Activated T-cell treated with anti-CD3 and anti-CD28 coated beads, Interleukin-2, amount 50 U/mL, for 1 hour (primary cell): Measurements from ENCODE around the gene CASQ1.

Source experiments
- DNase-seq: peaks from one replicate; pipeline ENCODE4 v3.0.0-alpha.2; 2020

CASQ1 gene

GRCh38 chr1:160206421-160207117 lies 16.2 kb downstream of the CASQ1 start:
- no peak for DNase-seq

GRCh38 chr1:160207118-160207650 lies 16.8 kb downstream of the CASQ1 start:
- DNase-seq: no peak

DNA sequence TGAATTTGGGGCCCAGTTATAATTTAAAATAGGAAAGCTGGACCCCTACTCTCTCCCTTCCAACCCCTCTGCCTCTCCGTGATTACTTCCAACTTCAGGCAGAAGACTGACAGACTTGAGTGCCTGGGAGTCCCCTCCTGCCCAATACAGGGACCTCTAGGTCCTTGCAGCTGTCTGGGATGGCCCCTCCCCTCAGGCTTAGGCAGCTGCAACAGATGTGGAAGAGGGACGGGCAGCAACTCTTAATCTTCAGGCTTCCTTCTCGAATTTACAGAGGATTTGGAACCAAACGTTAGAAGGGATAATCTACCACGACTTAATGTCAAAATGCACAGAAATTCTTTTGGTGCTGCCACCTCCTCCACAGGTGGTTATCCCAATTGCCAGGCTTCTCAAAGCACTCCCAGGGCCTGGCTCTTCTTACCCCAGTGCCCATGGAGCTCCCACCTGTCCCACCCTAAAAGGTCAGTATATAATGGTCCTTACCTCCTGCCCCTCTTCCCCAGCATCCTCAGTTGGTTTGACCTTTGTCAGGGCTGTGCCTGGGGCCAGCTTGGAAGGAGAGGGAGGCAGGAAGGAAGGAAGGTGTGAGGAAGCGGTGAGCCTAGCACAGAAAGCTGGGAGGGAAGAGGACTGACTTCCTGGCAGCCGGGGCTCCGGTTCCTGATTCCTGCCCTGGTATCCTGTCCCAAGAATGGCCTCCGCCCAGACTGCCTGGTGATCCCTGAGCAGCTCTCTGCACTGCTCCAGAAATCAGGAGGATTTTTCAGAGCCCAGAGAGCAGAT lies 17.6 kb downstream of the CASQ1 start:
- no peak for DNase-seq

DNA sequence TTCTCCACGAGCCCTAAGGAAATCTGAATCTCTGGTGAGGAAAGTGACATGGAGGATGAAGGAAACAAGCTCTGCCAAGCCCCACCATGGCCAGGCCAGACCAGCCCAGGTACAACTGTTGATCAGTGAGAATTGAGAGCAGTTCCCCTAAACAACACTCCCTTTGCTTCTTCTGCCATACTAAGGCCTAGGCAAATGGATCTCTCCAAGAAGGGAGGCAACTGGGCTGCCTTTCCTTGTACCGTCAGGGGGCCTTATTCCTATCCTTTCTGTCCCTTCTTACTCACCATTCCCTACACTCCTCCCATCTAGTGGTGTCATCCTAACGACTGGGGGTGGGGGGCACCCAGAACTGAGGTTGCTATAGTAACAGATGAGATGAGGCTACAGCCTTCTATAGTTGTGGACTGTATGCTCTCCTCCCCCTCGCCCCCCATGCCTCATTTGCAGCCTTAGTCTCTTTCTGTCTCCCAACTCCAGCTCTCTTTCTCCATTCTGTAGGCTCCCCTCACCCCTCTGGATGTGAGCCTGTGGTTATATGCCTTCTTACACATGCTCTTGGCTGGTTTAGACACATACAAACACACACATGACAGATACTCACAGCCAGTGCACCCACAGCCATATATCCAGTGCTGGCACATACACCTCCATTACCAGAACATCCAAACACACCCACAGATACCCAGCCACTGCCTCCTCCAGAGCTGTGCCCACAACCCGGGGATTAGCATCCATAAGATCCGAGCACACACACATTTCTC lies 18.4 kb downstream of the CASQ1 start:
- no peak for DNase-seq

DNA sequence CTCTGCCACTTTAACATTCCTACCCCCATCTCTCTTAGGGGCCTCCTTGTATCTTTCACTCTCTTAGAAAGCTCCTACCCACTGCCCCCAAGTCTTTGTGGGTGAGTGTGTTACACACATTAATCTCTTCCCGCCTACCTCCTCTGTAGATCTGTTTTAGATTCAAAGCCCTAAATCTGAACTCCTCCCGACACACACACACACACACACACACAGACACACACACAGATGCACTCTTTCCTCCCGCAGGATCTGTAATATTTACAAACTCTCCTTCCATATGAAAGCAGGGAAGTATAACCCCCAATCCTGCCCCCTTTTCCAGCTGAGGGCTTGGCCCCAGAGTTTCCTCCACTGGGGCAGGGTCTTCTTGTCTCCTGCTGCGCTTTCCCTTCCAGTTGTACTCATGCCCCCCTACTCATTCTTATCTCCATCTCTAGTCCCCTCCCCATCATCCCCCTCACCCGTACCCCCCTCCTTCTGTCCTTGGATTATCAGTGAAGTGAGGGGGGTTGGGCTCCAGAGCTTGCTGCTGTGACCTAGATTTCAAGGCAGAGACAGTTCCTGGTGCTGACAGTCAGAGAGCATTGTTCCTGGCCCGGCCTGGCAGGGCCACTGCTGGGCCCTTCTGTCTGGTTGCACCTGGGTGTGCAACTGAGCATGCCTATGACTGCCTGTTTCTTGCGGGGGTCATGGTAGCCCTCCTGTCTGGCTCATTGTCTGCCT lies 19.1 kb downstream of the CASQ1 start:
- no peak for DNase-seq

GRCh38 chr1:160210561-160210960 lies 20.2 kb downstream of the CASQ1 start:
- no peak for DNase-seq

GRCh38 chr1:160211046-160211790 lies 20.8 kb downstream of the CASQ1 start:
- no peak for DNase-seq

GRCh38 chr1:160214481-160215140 lies 24.2 kb downstream of the CASQ1 start:
- no peak for DNase-seq

GRCh38 chr1:160216301-160216700 lies 25.9 kb downstream of the CASQ1 start:
- no peak for DNase-seq

GRCh38 chr1:160217481-160218051 lies 27.2 kb downstream of the CASQ1 start:
- no peak for DNase-seq

DNA sequence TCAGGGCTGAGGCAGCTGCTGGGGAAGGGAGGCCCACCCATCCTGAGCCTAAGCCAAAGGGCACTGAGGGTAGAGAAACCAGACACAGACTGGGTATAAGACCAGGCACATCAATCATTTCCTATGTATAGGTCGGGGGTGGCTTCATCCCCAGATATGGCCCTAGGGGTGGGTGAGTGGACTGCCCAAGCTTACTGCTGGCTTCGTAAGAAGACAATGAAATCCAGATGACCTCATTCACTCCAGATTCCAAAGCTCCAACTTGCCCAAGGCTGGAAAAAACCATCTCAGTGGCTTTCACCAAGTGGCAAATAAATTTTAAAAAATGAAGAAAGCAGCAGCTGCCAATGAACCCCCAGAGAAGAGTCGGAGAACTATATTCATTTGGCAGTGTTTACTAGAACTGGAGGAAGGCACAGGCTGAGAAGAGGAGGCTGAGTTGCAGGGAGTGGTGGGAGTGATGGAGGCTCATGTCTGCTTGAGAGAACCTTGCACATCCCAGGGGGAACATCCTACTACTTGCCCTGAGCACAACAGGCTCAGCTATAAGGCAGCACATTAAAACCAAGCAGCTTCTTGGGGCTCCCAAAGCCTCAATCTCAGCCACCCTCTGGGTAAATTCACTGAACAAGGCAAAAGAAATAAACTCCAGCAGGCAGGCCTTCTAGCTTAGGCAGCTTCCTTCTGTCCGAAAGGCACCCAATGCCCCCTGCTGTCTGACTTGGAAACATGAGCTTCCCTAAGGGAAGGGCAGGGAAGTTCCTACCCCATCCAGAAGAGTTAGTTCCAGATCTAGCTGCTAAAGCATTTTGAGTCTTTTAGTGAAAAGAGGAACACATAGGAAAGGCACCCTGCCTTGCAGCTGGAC lies 28.9 kb downstream of the CASQ1 start:
- DNase-seq: no peak

DNA sequence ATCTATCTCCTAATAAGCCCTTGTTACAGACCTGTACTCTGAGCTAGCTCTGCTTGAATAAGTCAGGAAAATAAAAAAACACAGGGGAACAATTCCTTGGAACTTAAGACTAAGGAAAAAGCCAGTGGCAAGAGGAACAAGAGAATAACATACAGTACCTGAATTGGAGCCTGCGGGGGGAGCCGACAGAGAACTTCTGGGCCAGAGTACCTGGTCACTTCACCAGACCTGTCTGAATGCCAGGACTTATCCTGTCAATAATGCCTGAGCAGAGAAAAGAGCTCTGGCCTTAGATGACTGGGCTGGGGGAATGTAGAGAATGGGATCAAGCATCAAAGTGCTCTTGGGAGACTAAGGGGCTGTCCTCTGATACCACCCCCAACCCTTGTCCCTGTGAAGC lies 29.9 kb downstream of the CASQ1 start:
- no peak for DNase-seq

DNA sequence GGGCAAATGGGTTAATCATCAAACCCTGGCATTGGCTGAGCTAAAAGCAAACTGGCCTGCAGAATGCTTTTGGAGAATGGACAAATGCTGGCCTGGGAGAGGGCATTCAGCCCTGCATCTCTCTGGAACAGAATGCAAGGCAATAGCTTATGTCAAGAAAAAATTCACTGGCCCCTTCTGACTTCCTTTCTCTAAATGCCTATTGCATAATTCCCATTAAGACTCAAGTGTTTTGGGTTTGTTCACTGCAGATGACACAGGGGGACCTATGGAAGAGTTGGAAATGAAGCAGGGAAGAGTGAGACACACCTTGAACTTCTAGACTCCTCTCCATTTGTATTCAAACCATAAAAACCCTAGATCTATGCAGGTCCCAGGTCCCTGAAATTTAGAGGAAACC lies 30.7 kb downstream of the CASQ1 start:
- DNase-seq: no peak

DNA sequence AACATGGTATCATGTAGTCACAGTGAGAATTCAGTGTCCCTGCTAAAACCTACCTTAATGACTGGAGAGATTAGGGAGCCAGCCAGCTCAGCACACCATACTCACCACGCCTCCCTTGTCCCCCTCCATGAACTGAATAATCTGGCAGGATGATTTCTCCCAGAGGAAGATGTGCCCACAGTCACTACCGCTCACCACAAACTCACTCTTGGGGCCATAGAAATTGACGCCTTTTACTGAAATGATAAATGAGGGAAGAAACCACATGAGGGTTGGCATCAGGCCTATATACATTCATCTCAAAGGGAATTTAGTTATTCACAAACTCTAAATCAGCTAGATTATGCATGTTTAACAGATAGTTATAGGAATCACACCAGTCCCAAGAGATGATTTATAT lies 32.2 kb downstream of the CASQ1 start:
- no peak for DNase-seq

GRCh38 chr1:160224606-160225005 lies 34.2 kb downstream of the CASQ1 start:
- DNase-seq: no peak

DNA sequence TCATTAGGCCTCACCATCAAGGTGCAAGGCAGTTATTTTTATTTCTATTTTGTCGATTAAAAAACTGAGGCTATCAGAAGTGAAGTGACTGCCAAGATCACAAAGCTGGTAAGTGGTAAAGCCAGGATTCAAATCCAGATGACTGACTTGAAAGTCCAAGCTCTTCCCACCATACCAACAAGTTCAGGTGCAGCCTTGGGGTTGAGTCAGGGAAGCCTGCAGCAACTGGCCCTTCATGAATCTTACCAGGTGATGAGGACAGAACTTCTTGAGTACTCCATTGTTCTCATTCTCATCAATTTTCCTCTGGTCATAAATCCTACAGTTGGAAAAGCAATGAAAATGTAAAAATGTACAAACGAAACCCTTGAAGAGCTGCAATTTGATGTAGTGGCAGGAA lies 35.0 kb downstream of the CASQ1 start:
- no peak for DNase-seq

GRCh38 chr1:160226623-160227022 lies 36.2 kb downstream of the CASQ1 start:
- no peak for DNase-seq

GRCh38 chr1:160227034-160227433 lies 36.7 kb downstream of the CASQ1 start:
- no peak for DNase-seq

DNA sequence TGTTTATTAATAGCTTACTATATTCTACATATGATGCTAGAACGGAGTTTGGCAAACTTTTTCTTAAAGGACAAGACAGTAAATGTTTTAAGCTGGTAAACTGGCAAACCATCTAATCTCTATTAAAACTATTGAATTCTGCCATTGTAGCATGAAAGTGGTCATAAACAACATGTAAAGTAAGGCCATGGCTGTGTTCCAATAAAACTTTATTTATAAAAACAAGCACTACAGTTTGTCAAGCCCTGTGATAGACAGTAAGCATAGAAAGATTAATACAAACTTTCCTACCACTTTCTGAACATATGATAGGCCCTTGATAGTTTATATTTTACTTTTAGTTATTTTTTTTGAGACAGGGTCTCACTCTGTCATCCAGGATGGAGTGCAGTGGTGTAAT lies 37.2 kb downstream of the CASQ1 start:
- DNase-seq: no peak

- DNase-seq: no peak
Observed at GRCh38 chr1:160228431-160228830, 38.1 kb downstream of the CASQ1 start.
